SU-DHL-6 (cell line): ENCODE results near the gene ZFHX3.

Source experiments
- H2AFZ ChIP-seq: fragments of 200-600 bp; sonication (generic); 2 replicates; pipeline ENCODE4 v1.6.1; 2014; ENCODE audit warnings: low read depth, mild to moderate bottlenecking, moderate library complexity, mixed read lengths, antibody characterized with exemption, low read length; ENCODE audit not compliant: severe bottlenecking
- H3F3A ChIP-seq: fragments of 200-600 bp; shearing (Covaris generic); 2 replicates; pipeline ENCODE4 v1.6.0; 2016; ENCODE audit warnings: antibody characterized with exemption, mild to moderate bottlenecking; ENCODE audit not compliant: insufficient read depth
- H3K27ac ChIP-seq: fragments of 200-600 bp; sonication (generic); 2 replicates; pipeline ENCODE4 v1.5.1; 2016; ENCODE audit warnings: low read depth, mild to moderate bottlenecking, low read length, moderate library complexity, mixed read lengths
- H3K27me3 ChIP-seq: fragments of 200-600 bp; sonication (generic), shearing (Covaris generic); 2 replicates; pipeline ENCODE4 v1.6.0; 2014; ENCODE audit warnings: mild to moderate bottlenecking, low read length
- H3K36me3 ChIP-seq: fragments of 200-600 bp; sonication (generic); 2 replicates; pipeline ENCODE4 v1.6.1; 2014; ENCODE audit warnings: mild to moderate bottlenecking, low read length, mixed read lengths
- H3K4me2 ChIP-seq: fragments of 300-600, 200-600 bp; shearing (Covaris generic), sonication (generic); 2 replicates; pipeline ENCODE4 v1.6.0; 2014; ENCODE audit warnings: low read length, low read depth, mild to moderate bottlenecking; ENCODE audit not compliant: poor library complexity, severe bottlenecking
- H3K4me3 ChIP-seq: fragments of 200-600 bp; sonication (generic); 2 replicates; pipeline ENCODE4 v1.5.1; 2014; ENCODE audit warnings: antibody characterized with exemption, low read length, mild to moderate bottlenecking, mixed read lengths; ENCODE audit not compliant: insufficient read depth, poor library complexity, severe bottlenecking
- H3K79me2 ChIP-seq: fragments of 200-600 bp; sonication (generic); 2 replicates; pipeline ENCODE4 v1.6.1; 2014; ENCODE audit warnings: mild to moderate bottlenecking, low read length, moderate library complexity; ENCODE audit not compliant: insufficient read depth
- H3K9ac ChIP-seq: fragments of 200-600 bp; sonication (generic); 2 replicates; pipeline ENCODE4 v1.7.0; 2014; ENCODE audit warnings: mild to moderate bottlenecking, low read length
- H3K9me2 ChIP-seq: fragments of 200-600 bp; sonication (generic); replicated peaks from 2 replicates; pipeline ENCODE4 v1.6.1; 2014; ENCODE audit warnings: low read length; ENCODE audit not compliant: insufficient read depth
- H3K9me3 ChIP-seq: fragments of 200-600 bp; sonication (generic); 2 replicates; pipeline ENCODE4 v1.6.1; 2014; ENCODE audit warnings: low read length, mixed read lengths; ENCODE audit not compliant: insufficient read depth
- H4K20me1 ChIP-seq: fragments of 200-600 bp; sonication (generic); 2 replicates; pipeline ENCODE4 v1.6.1; 2014; ENCODE audit warnings: low read depth, mild to moderate bottlenecking, antibody characterized with exemption, low read length, moderate library complexity, mixed read lengths
- EZH2phosphoT487 ChIP-seq: fragments of 200-600 bp; sonication (generic), shearing (Covaris generic); conservative IDR thresholded peaks from 2 replicates; pipeline ENCODE4 v1.6.1; 2018; ENCODE audit warnings: mild to moderate bottlenecking, antibody characterized with exemption, low read length, moderate library complexity, mixed read lengths
- TF ChIP-seq, protein P1 (sequence below): fragments of 200-600 bp; sonication (generic); IDR thresholded peaks from one replicate; pipeline ENCODE4 v1.5.1; 2017; ENCODE audit warnings: antibody characterized with exemption, mild to moderate bottlenecking, low read length, moderate library complexity; ENCODE audit not compliant: insufficient read depth, poor library complexity, severe bottlenecking

The ZFHX3 gene

DNA sequence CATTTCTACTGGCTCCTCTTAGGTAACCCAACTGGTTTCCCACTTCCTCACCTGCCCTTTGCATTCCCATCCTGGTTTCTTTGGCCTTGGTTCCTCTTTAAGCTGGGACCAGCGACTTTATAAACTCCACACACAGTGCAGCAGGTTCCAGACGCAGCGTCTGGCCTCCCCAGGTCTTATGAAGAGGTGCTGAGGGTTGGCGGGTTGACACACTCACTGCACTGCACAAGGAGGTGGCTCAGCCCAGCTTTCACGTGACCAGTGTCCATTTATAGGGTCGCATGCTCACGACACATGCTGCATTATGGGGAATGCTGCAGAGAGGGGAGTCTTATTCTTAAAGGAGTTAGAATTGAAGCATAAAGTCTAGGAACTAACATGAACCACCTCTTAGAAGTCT is 70.8 kb downstream of the ZFHX3 start:
- Histone ChIP-seq H4K20me1 (no peaks in the 10 kb centered on the region), H3K9ac (no peak overlapping the region), H3K9me3 (no peaks in the 10 kb centered on the region), H3F3A (no peaks in the 10 kb centered on the region), H3K9me2 (no peaks in the 10 kb centered on the region), H2AFZ (no peak overlapping the region), H3K4me2 (no peak overlapping the region), H3K4me3 (no peak overlapping the region), H3K36me3 (no peaks in the 10 kb centered on the region), H3K27me3 (no peaks in the 10 kb centered on the region), H3K27ac (no peak overlapping the region), H3K79me2 (no peaks in the 10 kb centered on the region)
- no peak for TF ChIP-seq EZH2phosphoT487
- TF ChIP-seq, protein P1, sequence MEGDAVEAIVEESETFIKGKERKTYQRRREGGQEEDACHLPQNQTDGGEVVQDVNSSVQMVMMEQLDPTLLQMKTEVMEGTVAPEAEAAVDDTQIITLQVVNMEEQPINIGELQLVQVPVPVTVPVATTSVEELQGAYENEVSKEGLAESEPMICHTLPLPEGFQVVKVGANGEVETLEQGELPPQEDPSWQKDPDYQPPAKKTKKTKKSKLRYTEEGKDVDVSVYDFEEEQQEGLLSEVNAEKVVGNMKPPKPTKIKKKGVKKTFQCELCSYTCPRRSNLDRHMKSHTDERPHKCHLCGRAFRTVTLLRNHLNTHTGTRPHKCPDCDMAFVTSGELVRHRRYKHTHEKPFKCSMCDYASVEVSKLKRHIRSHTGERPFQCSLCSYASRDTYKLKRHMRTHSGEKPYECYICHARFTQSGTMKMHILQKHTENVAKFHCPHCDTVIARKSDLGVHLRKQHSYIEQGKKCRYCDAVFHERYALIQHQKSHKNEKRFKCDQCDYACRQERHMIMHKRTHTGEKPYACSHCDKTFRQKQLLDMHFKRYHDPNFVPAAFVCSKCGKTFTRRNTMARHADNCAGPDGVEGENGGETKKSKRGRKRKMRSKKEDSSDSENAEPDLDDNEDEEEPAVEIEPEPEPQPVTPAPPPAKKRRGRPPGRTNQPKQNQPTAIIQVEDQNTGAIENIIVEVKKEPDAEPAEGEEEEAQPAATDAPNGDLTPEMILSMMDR, result no peak

DNA sequence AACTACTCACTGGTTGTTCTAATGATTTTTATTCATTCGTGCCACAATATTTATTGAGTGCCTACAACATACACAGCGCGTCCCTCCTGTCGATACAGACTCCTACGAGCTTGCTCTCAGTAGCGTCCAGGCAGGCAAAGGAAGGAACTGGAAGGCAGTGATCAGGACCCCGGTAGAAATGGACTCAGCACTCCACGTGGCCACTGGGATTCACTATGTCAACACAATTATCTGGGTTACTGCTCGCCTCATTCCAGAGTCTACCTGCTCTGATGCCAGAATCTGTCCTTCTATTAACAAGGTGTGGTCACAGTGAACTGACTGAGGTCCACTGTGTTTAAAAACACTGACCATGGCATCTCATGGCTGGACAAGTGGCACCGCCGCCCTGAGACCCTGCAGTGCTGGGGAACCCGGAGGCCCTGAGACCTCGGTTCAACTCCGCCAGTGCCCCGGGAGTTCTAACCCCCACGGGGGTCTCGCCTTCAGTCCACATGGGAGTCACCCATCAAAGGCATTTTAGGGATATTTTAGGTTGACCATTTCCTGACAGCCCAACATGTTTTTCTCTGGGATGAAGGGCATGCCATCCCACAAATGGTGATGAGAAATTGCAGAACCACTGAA is 71.4 kb downstream of the ZFHX3 start:
- no peaks in the 10 kb centered on the region for H3K9me3 ChIP-seq
- H3K9me2 ChIP-seq, result no peaks in the 10 kb centered on the region
- H3K4me2 ChIP-seq, result no peak overlapping the region
- no peak overlapping the region for H3K4me3 ChIP-seq
- H3K36me3 ChIP-seq, result no peaks in the 10 kb centered on the region
- H3K27ac ChIP-seq, result no peak overlapping the region
- TF ChIP-seq, protein P1, result no peak
- no peak for TF ChIP-seq EZH2phosphoT487
- no peaks in the 10 kb centered on the region for H3F3A ChIP-seq
- no peak overlapping the region for H2AFZ ChIP-seq
- no peaks in the 10 kb centered on the region for H3K79me2 ChIP-seq
- no peak overlapping the region for H3K9ac ChIP-seq
- H3K27me3 ChIP-seq, result no peaks in the 10 kb centered on the region
- H4K20me1 ChIP-seq, result no peaks in the 10 kb centered on the region

DNA sequence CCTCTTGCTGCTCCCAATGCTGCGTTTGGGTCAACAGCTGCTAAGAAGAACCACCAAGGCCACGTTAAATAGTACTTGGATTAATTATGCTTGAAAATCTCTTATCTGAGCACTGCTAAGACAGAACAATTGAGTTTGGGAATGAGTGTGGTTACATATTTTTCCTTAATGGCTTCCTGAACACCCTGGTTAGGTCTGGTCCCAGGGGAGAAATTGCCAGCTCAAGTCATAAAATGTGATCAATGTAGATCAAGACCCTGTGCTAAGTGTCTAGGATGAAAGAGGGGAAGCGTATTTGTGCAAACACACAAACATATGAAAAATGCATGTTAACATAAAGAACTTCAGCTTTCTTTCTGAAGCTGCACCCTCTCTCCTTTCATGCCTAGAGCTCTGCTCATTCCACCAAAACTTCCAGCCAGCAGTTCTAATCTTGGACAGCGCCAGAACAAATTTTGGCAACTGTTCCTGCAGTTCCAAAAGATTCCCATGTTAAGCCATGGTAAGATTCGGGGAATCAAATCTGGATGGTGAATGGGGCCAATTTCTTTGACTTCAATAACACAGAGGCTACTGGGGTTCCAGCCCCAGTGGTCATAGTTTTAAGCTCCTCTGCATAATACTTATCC is 72.0 kb downstream of the ZFHX3 start:
- Histone ChIP-seq H3K36me3 (no peaks in the 10 kb centered on the region), H4K20me1 (no peaks in the 10 kb centered on the region), H3K79me2 (no peaks in the 10 kb centered on the region), H3K4me2 (no peak overlapping the region), H2AFZ (no peak overlapping the region), H3K9me3 (no peaks in the 10 kb centered on the region), H3K27me3 (no peaks in the 10 kb centered on the region), H3K9ac (no peak overlapping the region), H3K9me2 (no peaks in the 10 kb centered on the region), H3F3A (no peaks in the 10 kb centered on the region), H3K4me3 (no peak overlapping the region), H3K27ac (no peak overlapping the region)
- TF ChIP-seq, protein P1, result no peak
- TF ChIP-seq EZH2phosphoT487, result no peak
